Prostate gland (tissue), 2 donors: Measurements from ENCODE around the gene UBL5.

ENCODE experiments used
- CTCF ChIP-seq, 4 experiments: fragments of 200-600 bp in 2 of 4; fragments of 450-650 bp in 2 of 4; sonication (generic) in 2 of 4; IDR thresholded peaks; 1 replicate in 3 of 4; 2 replicates in 1 of 4; pipeline ENCODE4 v1.5.1; 2016 to 2019; ENCODE audit warnings: antibody characterized with exemption in 4 of 4, mild to moderate bottlenecking in 2 of 4, moderate library complexity in 2 of 4
- POLR2AphosphoS5 ChIP-seq: sonication (generic); formaldehyde crosslinking; IDR thresholded peaks from one replicate; pipeline ENCODE4 v1.6.1; 2017; ENCODE audit warnings: antibody characterized with exemption

- TF ChIP-seq CTCF (IDR thresholded peaks at IDR 0.05) (no peak), POLR2AphosphoS5 (no peak)
Measured at GRCh38 chr19:9838324-9838723, 10.6 kb downstream of the UBL5 start.
